ENCODE measurements around the gene SUSD3. TPM values are rescaled to one million over a fixed set of nuclear protein-coding genes. Genes with fewer than 3 reads are reported as not detected.

Gene SUSD3
- total RNA-seq, 2 experiments from 2014 or later = 81.1 to 85.8 TPM

- DNase-seq = no peak
- Mint-ChIP-seq H3K4me1 (peaks cover 56% of the 10 kb centered on the region), H3K4me3 (peak overlapping the region; percentile 85), H3K27me3 (no peaks in the 10 kb centered on the region), H3K9me3 (no peaks in the 10 kb centered on the region), H3K36me3 (ENCODE audit: low read depth) (no peaks in the 10 kb centered on the region), H3K27ac (peak overlapping the region; percentile 62)
- CTCF ChIA-PET = interaction anchor here (1.1 to 4.4 kb wide), 4 partner anchors 12 to 434 kb away, joined by 3 to 24 read pairs (median 4); no protein-coding TSS in a partner anchor
- POLR2A ChIA-PET = no interaction called here
Measured at GRCh38 chr9:93131599-93132286, 73.2 kb downstream of the SUSD3 start.

- H3K4me1 Mint-ChIP-seq = peaks cover 51% of the 10 kb centered on the region
- CTCF ChIA-PET = interaction anchor here (1.1 to 4.4 kb wide), 3 partner anchors 12 to 434 kb away, joined by 3 to 24 read pairs (median 4); no protein-coding TSS in a partner anchor
Measured at GRCh38 chr9:93132287-93132927, 73.9 kb downstream of the SUSD3 start.

DNA sequence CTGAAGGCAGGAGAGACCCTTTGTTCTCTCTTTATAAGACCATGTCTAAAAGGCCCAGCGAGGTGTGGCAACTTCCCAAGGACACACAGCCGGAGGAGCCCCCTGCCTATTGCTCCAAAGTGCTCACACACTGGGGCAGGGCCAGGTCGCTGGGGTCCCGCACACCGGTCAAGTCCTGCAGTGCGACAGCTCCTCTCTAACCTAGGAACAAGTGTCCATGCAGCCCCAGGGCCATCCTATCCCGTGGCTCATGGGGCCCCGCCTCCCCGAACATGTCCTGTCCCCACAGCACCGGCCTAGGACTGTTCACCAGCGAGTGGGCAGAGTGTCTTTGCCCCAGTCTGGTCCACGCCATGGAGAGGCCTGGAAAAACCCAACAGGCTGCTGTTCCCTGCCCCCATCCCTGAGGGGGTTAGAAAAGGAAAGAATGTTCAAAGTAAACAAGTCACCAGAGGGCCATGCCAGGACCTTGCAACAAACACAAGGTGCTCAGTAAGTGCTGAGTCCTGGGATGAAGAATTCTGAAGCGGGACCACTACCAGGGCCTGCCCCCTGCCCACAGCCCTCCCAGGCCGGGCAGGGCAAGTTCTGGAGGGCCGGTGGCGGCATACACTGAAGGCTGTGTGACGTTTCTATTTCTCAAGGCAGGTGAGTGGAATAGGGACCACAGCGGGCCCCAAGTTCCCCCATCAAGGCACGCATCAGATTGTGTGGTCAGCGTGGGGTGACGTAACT, 74.6 kb downstream of the SUSD3 start:
- no peaks in the 10 kb centered on the region for H3K9me3 Mint-ChIP-seq
- H3K27me3 Mint-ChIP-seq = no peaks in the 10 kb centered on the region
- H3K27ac Mint-ChIP-seq = peak overlapping the region; percentile 88
- ChIA-PET CTCF (interaction anchor here (1.3 to 2.1 kb wide), 3 partner anchors 12 to 130 kb away, joined by 3 to 9 read pairs (median 4); no protein-coding TSS in a partner anchor), POLR2A (no interaction called here)
- H3K4me1 Mint-ChIP-seq = peaks cover 56% of the 10 kb centered on the region
- H3K4me3 Mint-ChIP-seq = peak overlapping the region; percentile 85
- no peak for DNase-seq
- H3K36me3 Mint-ChIP-seq (ENCODE audit: low read depth) = no peaks in the 10 kb centered on the region

More at GRCh38 chr9:93132287-93132927, 73.9 kb downstream of the SUSD3 start:
- Mint-ChIP-seq H3K9me3 (no peaks in the 10 kb centered on the region), H3K27ac (peak overlapping the region; percentile 88), H3K36me3 (ENCODE audit: low read depth) (no peaks in the 10 kb centered on the region), H3K27me3 (no peaks in the 10 kb centered on the region), H3K4me3 (peak overlapping the region; percentile 85)
- no peak for DNase-seq
- POLR2A ChIA-PET = no interaction called here

DNA sequence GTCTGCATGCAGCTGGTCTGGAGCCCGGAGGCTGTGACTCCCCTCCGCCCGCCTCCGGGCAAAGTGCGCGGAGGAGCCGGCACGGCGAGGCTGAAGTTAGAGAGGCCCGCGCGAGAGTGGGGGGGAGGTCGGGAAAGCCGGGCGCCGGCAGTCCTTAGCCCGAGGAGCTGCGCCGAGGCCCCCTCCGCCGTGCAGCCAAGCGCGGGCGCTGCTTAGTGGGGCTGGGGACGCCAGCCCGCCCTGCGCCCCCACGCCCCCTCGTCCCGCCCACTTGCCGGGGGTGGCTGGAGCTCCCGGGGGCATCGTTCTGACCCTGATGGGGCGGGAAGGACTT, 75.1 kb downstream of the SUSD3 start:
- peak; percentile 32 for DNase-seq
- Mint-ChIP-seq H3K4me1 (peaks cover 58% of the 10 kb centered on the region), H3K27me3 (no peaks in the 10 kb centered on the region), H3K27ac (peak overlapping the region; percentile 88), H3K9me3 (peaks cover 3% of the 10 kb centered on the region), H3K36me3 (ENCODE audit: low read depth) (peaks cover 2% of the 10 kb centered on the region), H3K4me3 (peak overlapping the region; percentile 85)
- ChIA-PET POLR2A (no interaction called here), CTCF (interaction anchor here (0.6 to 2.1 kb wide), 10 partner anchors 9 to 433 kb away, joined by 3 to 9 read pairs (median 3); no protein-coding TSS in a partner anchor)

DNA sequence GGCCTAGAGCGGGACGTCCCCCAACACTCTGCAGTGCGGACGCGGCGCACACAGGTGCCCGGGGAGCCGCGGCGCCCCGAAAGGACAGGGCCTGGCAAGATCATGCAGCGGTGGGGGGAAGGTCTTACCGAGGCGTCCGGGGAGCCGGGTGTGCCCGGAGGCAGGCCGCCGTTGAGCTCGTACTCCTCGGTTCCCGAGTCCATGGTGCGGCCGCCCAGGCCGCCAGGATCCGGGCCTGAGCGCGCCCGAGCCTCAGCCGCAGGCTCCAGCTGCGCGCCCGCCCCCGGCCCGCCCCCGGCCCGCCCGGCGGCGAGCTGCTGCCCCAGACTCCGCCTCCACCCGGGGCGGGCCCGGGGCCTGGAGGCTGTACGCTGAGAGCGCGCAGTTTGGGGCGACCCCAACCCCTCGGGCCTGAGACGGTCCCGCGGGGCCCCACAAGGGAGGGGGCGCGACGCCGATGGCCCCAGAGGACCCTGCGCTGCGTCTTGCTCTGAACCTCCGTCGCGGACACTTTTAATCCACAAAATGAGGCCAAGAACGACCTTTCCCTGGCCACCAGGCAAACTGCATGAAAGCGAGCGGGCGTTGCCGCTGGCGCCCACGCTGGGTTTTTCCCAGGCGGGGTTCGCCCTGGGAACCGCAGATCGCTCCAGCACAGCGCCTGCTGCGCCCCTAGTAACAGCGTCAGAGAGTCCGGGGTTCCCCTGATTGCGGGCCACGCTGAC, 75.7 kb downstream of the SUSD3 start, which contains the start of gene NINJ1:
TSS of gene NINJ1 (minus strand) at position 237 of the 725 bp plus-strand sequence. CDS start at position 203, 34 bp downstream.
- peak; percentile 74 for DNase-seq

More for the DNA sequence above, 75.7 kb downstream of the SUSD3 start, which contains the start of gene NINJ1:
- Mint-ChIP-seq H3K9me3 (peaks cover 4% of the 10 kb centered on the region), H3K4me3 (peak within 1 kb of the TSS; percentile 85), H3K27me3 (no peaks in the 10 kb centered on the region), H3K36me3 (ENCODE audit: low read depth) (peaks cover 2% of the 10 kb centered on the region), H3K4me1 (peaks cover 57% of the 10 kb centered on the region), H3K27ac (peak within 1 kb of the TSS; percentile 88)
- ChIA-PET CTCF (interaction anchor here (0.6 to 2.1 kb wide), 12 partner anchors 8 to 432 kb away, joined by 3 to 9 read pairs (median 3); no protein-coding TSS in a partner anchor), POLR2A (no interaction called here)

Other genes with a start within 250 kb of the SUSD3 start
- gene ZNF484, start 180.7 kb upstream of the SUSD3 start, total RNA-seq = 10 to 100 TPM; 13.0 to 14.4 TPM
- 100 to 1,000 TPM; 148 to 156 TPM for gene FGD3, start 111.2 kb upstream of the SUSD3 start, total RNA-seq
- gene CARD19, start 37.5 kb downstream of the SUSD3 start, total RNA-seq = 10 to 100 TPM; 40.3 to 42.6 TPM
- gene NINJ1, start 75.5 kb downstream of the SUSD3 start, total RNA-seq = 10 to 100 TPM; 29.5 to 29.9 TPM
- not detected for gene WNK2, start 125.4 kb downstream of the SUSD3 start, total RNA-seq

Measured in activated CD4-positive, alpha-beta T cell treated with anti-CD3 and anti-CD28 coated beads, Interleukin-2, amount 10 ng/mL, durations not matched to agents 7 days and 5 days (primary cell).